GM13976 (cell line): ENCODE measurements around the gene RBM47.
"Not testable (repeated sequence)": the region's sequence is repeated elsewhere in the genome, so short reads cannot be mapped to it uniquely, and the experiment has no call there.

ENCODE experiments used
- DNase-seq: peaks from one replicate; pipeline ENCODE4 v3.0.0; 2012; ENCODE audit warnings: low spot score
- CTCF ChIP-seq: IDR thresholded peaks from 2 replicates; pipeline ENCODE4 v1.5.1; 2012; ENCODE audit warnings: borderline replicate concordance, mild to moderate bottlenecking; ENCODE audit not compliant: insufficient read depth; ENCODE audit errors: extremely low read depth, missing control alignments, control extremely low read depth
- in situ Hi-C: fragments of 300-500 bp; cut with MboI; formaldehyde crosslinking; loops from one replicate; pipeline ENCODE4 v1.12.0; 2022; ENCODE audit warnings: low sequenced_read_pairs, mixed read lengths, inconsistent platforms; ENCODE audit not compliant: unreplicated experiment

Gene RBM47

GRCh38 chr4:40648131-40648530 lies 18.5 kb upstream of the RBM47 start:
- no peak for DNase-seq
- in situ Hi-C loops, result no loop called here
- TF ChIP-seq CTCF, result no peak

- in situ Hi-C loops, result no loop called here
Measured at GRCh38 chr4:40645586-40645985, 15.9 kb upstream of the RBM47 start.

GRCh38 chr4:40632080-40632479 lies 2.4 kb upstream of the RBM47 start:
- TF ChIP-seq CTCF, result no peak
- no peak for DNase-seq
- in situ Hi-C loops, result no loop called here

More at GRCh38 chr4:40645586-40645985, 15.9 kb upstream of the RBM47 start:
- no peak for DNase-seq
- no peak for TF ChIP-seq CTCF

GRCh38 chr4:40630335-40631021 lies 814 bp upstream of the RBM47 start:
- no peak for TF ChIP-seq CTCF
- in situ Hi-C loops, result no loop called here
- DNase-seq, result peak; percentile 73

- in situ Hi-C loops, result no loop called here
- TF ChIP-seq CTCF, result no peak
- no peak for DNase-seq
Measured at GRCh38 chr4:40628888-40629287, 776 bp downstream of the RBM47 start.

GRCh38 chr4:40628407-40628806 lies 1.3 kb downstream of the RBM47 start:
- DNase-seq, in situ Hi-C loops: not testable (repeated sequence)

GRCh38 chr4:40627540-40627939 lies 2.1 kb downstream of the RBM47 start:
- no peak for TF ChIP-seq CTCF
- in situ Hi-C loops, result no loop called here
- DNase-seq, result no peak
